Liver (tissue), 9 donors: ENCODE data around the gene USP37. TPM values are rescaled to one million over a fixed set of nuclear protein-coding genes. Genes with fewer than 3 reads are reported as not detected.
A peak's percentile ranks its signal among the peaks of the same experiment; 100 is the strongest.

Experiments
- DNase-seq: peaks from one replicate; pipeline ENCODE4 v3.0.0-alpha.2; 2017; ENCODE audit warnings: low spot score
- H3K27ac ChIP-seq, 2 donors: one replicate each; pipeline ENCODE4 v1.7.0; 2013; ENCODE audit warnings: inconsistent platforms in 2 of 2, low read length in 2 of 2, control low read depth in 1 of 2, low read depth in 1 of 2, mild to moderate bottlenecking in 1 of 2
- H3K27me3 ChIP-seq, 4 donors: one replicate each; pipeline versions ENCODE4 v1.6.1 to v1.7.0; 2013; ENCODE audit warnings: low read length in 3 of 4, inconsistent platforms in 1 of 4, mild to moderate bottlenecking in 1 of 4, moderate library complexity in 1 of 4; ENCODE audit not compliant: control insufficient read depth in 4 of 4, insufficient read depth in 4 of 4
- H3K36me3 ChIP-seq, 4 donors: one replicate each; pipeline versions ENCODE4 v1.6.1 to v1.7.0; 2013; ENCODE audit warnings: low read length in 3 of 4, mild to moderate bottlenecking in 3 of 4, low read depth in 1 of 4, moderate library complexity in 1 of 4; ENCODE audit not compliant: control insufficient read depth in 4 of 4, insufficient read depth in 3 of 4
- H3K4me1 ChIP-seq, 4 donors: one replicate each; pipeline versions ENCODE4 v1.6.1 to v1.7.0; 2013; ENCODE audit warnings: low read length in 3 of 4, mild to moderate bottlenecking in 3 of 4, moderate library complexity in 1 of 4; ENCODE audit not compliant: control insufficient read depth in 4 of 4, insufficient read depth in 4 of 4
- H3K4me3 ChIP-seq, 3 donors: one replicate each; pipeline versions ENCODE4 v1.6.1 to v1.7.0; 2013; ENCODE audit warnings: low read length in 3 of 3, control low read depth in 1 of 3, low read depth in 1 of 3, mild to moderate bottlenecking in 1 of 3
- H3K9ac ChIP-seq, 2 donors: one replicate each; pipeline ENCODE4 v1.7.0; 2013; ENCODE audit warnings: low read length in 2 of 2, mild to moderate bottlenecking in 2 of 2, moderate library complexity in 2 of 2, control low read depth in 1 of 2, low read depth in 1 of 2
- H3K9me3 ChIP-seq, 4 donors: one replicate each; pipeline versions ENCODE4 v1.6.1 to v1.7.0; 2013; ENCODE audit warnings: low read length in 3 of 4; ENCODE audit not compliant: control insufficient read depth in 4 of 4
- EGR1 ChIP-seq, 2 donors: IDR thresholded peaks; 2 replicates each; pipeline ENCODE4 v1.6.1; 2016 to 2018; ENCODE audit warnings: antibody characterized with exemption in 2 of 2, low read depth in 2 of 2
- HNF4A ChIP-seq, 2 donors: conservative IDR thresholded peaks; 2 replicates each; pipeline ENCODE4 v1.6.1; 2016; ENCODE audit warnings: antibody characterized with exemption in 2 of 2, mild to moderate bottlenecking in 2 of 2
- JUND ChIP-seq, 2 donors: IDR thresholded peaks; 2 replicates each; pipeline ENCODE4 v1.6.1; 2016; ENCODE audit warnings: antibody characterized with exemption in 2 of 2
- NR2F2 ChIP-seq: IDR thresholded peaks from 2 replicates; pipeline ENCODE4 v1.6.1; 2016; ENCODE audit warnings: antibody characterized with exemption
- RXRA ChIP-seq, 2 donors: IDR thresholded peaks; 2 replicates each; pipeline ENCODE4 v1.6.1; 2017 to 2018; ENCODE audit warnings: antibody characterized with exemption in 2 of 2, mild to moderate bottlenecking in 1 of 2
- SP1 ChIP-seq: IDR thresholded peaks from 2 replicates; pipeline ENCODE4 v1.6.1; 2018; ENCODE audit warnings: antibody characterized with exemption, mild to moderate bottlenecking
- YY1 ChIP-seq: IDR thresholded peaks from 2 replicates; pipeline ENCODE4 v1.6.1; 2016; ENCODE audit warnings: antibody characterized with exemption, mild to moderate bottlenecking
- ZBTB33 ChIP-seq: IDR thresholded peaks from 2 replicates; pipeline ENCODE4 v1.6.1; 2016; ENCODE audit warnings: antibody characterized with exemption
- WGBS: extraction: QIAGEN DNeasy Blood & Tissue Kit; methylation state at CpG from one replicate; pipeline ENCODE4 v1.1.7; 2013; 5-methylcytosine and 5-hydroxymethylcytosine counted together
- polyA plus RNA-seq, 2 donors: library from polyadenylated mRNA; stranded (reverse) in 1 of 2; unstranded in 1 of 2; fragments of 200-250 nt in 1 of 2; fragments of >200 nt in 1 of 2; fragmentation: Nextera tagmentation in 1 of 2; extraction: Ambion mirVana in 1 of 2; gene quantifications; one replicate each; pipeline versions ENCODE4 v1.2.1 to v1.2.3, GENCODE V29; 2013 to 2015
- total RNA-seq, 2 donors: library from RNA; depleted of rRNA; stranded (reverse); fragments of >200 nt; gene quantifications; one replicate each; pipeline ENCODE4 v1.2.3, GENCODE V29; 2014
- TF ChIP-seq, protein P1 (sequence below): fragments of 150-350 bp; IDR thresholded peaks from 2 replicates; pipeline ENCODE4 v1.5.1; 2017; ENCODE audit warnings: improper control_type of control experiment, low read depth, low read length; ENCODE audit not compliant: missing input control
- TF ChIP-seq, protein P2 (sequence below): IDR thresholded peaks from 2 replicates; pipeline ENCODE4 v1.6.1; 2016; ENCODE audit warnings: antibody characterized with exemption, mild to moderate bottlenecking
- donor health status: healthy.
- donor health status: healthy.
- donor health status: healthy.
- donor health status: healthy.
- donor health status: healthy.

The USP37 gene
- total and polyA plus RNA-seq, 4 donors = 1.4 to 10.9 (median 4.7) TPM

DNA sequence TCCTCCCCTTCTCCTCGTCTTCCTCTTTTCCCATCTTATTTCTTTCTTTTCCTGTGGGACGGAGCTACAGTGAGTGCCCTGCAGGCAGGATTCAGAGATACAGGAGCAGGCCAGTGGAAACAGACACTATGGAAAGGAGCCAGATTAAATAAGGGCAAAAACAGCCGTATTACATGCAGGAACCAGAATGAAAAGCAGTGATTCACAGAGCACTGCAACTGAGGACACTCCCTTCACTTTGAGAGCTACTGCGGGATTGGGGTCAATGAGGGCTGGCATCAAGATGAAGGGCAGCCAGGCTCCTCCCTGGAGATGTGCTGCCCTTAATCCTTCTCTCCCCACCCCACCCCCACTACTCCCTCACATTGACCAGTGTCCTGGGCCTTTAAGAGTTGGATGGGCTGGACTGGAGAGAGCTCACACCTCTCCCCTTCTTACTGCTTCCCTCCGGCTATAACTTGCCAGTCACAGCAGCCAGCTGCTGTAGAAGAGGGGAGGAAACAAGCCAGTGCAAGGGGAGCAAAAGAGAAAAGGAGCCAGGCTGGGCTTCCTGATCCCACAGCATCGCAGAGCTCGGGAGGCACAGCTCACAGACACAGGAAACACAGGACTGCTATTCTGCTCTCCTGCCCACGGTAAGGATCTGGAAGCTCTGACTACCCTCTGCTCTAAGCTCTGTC is 39.4 kb upstream of the USP37 start, which contains the start of gene PLCD4:
TSS of gene PLCD4 (plus strand) at position 464 of the 680 bp plus-strand sequence. CDS start 7,841 bp downstream, outside the sequence.
- TF ChIP-seq JUND (IDR thresholded peaks at IDR 0.05) = no peak
- TF ChIP-seq, protein P1, sequence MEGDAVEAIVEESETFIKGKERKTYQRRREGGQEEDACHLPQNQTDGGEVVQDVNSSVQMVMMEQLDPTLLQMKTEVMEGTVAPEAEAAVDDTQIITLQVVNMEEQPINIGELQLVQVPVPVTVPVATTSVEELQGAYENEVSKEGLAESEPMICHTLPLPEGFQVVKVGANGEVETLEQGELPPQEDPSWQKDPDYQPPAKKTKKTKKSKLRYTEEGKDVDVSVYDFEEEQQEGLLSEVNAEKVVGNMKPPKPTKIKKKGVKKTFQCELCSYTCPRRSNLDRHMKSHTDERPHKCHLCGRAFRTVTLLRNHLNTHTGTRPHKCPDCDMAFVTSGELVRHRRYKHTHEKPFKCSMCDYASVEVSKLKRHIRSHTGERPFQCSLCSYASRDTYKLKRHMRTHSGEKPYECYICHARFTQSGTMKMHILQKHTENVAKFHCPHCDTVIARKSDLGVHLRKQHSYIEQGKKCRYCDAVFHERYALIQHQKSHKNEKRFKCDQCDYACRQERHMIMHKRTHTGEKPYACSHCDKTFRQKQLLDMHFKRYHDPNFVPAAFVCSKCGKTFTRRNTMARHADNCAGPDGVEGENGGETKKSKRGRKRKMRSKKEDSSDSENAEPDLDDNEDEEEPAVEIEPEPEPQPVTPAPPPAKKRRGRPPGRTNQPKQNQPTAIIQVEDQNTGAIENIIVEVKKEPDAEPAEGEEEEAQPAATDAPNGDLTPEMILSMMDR = peak; percentile 12
- Histone ChIP-seq H3K9ac (peak within 1 kb of the TSS in 1 of 2 donors; percentile 13), H3K4me3 (peak within 1 kb of the TSS in 1 of 3 donors; percentile 28), H3K4me1 (peaks cover 0 to 20% (median 18%) of the 10 kb centered on the region in 4 donors), H3K27me3 (no peaks in the 10 kb centered on the region), H3K27ac (peak within 1 kb of the TSS; percentile 19 to 59), H3K9me3 (no peaks in the 10 kb centered on the region), H3K36me3 (no peaks in the 10 kb centered on the region)
- no peak for DNase-seq
- 23% methylated on average over 8 of the region's 8 CpGs for WGBS

DNA sequence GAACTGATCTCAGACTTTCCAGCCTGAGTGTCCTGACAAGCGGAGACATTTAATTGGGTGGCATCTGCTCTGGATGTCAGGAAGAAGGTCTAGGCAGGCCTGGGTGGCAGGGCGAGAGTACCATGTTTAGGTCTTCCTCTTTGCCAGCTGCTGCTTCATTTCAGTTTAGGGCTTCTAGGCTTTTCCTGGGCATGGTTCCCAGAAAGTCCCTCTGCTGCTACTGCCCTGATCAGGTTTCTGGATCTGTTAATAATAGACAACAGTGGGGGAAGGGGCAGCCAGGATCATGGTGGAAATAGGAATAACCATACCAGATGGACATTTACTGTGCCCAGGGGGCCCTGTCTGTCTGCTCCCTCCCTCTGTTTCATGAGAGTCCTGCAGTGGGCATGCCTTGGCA is 37.3 kb upstream of the USP37 start:
- Histone ChIP-seq H3K4me1 (peaks cover 0 to 20% (median 18%) of the 10 kb centered on the region in 4 donors), H3K9ac (no peak overlapping the region), H3K4me3 (no peak overlapping the region), H3K27ac (peak overlapping the region in 1 of 2 donors; percentile 14), H3K36me3 (no peaks in the 10 kb centered on the region), H3K27me3 (no peaks in the 10 kb centered on the region), H3K9me3 (no peaks in the 10 kb centered on the region)
- TF ChIP-seq ZBTB33 = no peak
- TF ChIP-seq YY1 = peak; percentile 55
- no peak for TF ChIP-seq NR2F2
- TF ChIP-seq EGR1 (IDR thresholded peaks at IDR 0.05; ENCODE audit: low read depth in 2 of 2) = no peak
- TF ChIP-seq, protein P1 = no peak
- TF ChIP-seq RXRA (IDR thresholded peaks at IDR 0.05) = no peak
- TF ChIP-seq, protein P2, sequence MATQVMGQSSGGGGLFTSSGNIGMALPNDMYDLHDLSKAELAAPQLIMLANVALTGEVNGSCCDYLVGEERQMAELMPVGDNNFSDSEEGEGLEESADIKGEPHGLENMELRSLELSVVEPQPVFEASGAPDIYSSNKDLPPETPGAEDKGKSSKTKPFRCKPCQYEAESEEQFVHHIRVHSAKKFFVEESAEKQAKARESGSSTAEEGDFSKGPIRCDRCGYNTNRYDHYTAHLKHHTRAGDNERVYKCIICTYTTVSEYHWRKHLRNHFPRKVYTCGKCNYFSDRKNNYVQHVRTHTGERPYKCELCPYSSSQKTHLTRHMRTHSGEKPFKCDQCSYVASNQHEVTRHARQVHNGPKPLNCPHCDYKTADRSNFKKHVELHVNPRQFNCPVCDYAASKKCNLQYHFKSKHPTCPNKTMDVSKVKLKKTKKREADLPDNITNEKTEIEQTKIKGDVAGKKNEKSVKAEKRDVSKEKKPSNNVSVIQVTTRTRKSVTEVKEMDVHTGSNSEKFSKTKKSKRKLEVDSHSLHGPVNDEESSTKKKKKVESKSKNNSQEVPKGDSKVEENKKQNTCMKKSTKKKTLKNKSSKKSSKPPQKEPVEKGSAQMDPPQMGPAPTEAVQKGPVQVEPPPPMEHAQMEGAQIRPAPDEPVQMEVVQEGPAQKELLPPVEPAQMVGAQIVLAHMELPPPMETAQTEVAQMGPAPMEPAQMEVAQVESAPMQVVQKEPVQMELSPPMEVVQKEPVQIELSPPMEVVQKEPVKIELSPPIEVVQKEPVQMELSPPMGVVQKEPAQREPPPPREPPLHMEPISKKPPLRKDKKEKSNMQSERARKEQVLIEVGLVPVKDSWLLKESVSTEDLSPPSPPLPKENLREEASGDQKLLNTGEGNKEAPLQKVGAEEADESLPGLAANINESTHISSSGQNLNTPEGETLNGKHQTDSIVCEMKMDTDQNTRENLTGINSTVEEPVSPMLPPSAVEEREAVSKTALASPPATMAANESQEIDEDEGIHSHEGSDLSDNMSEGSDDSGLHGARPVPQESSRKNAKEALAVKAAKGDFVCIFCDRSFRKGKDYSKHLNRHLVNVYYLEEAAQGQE = peak; percentile 15
- TF ChIP-seq JUND (IDR thresholded peaks at IDR 0.05) = no peak
- peak; percentile 42 for TF ChIP-seq SP1
- no peak for TF ChIP-seq HNF4A (conservative IDR thresholded peaks at IDR 0.05)
- WGBS = 74% methylated on average over 2 of the region's 2 CpGs
- DNase-seq = no peak
